ENCODE measurements around the gene TMEM115.

Gene TMEM115

GRCh38 chr3:50373146-50374051 is 14.1 kb upstream of the TMEM115 start:
- no peak for DNase-seq (ENCODE audit: low read depth, low spot score)
- no peak overlapping the region for H3K4me3 ChIP-seq (ENCODE audit: low read depth, low read length)
- ChIA-PET CTCF (no interaction called here), POLR2A (no interaction called here)
- TF ChIP-seq CTCF (IDR thresholded peaks at IDR 0.05; ENCODE audit: insufficient read depth, low read length, missing control alignments) = no peak

- CTCF ChIA-PET = no interaction called here
- H3K4me3 ChIP-seq (ENCODE audit: low read depth, low read length) = no peak overlapping the region
- DNase-seq (ENCODE audit: low read depth, low spot score) = no peak
Measured at GRCh38 chr3:50372349-50372748, 13.0 kb upstream of the TMEM115 start.

GRCh38 chr3:50371133-50371685 is 11.9 kb upstream of the TMEM115 start:
- no peak for DNase-seq (ENCODE audit: low read depth, low spot score)
- CTCF ChIA-PET = interaction anchor here (0.5 to 3.2 kb wide), 11 partner anchors 15 to 196 kb away, joined by 3 to 18 read pairs (median 5); partner anchors contain the start of gene C3orf18
- no peak overlapping the region for H3K4me3 ChIP-seq (ENCODE audit: low read depth, low read length)
- no peak for TF ChIP-seq CTCF (IDR thresholded peaks at IDR 0.05; ENCODE audit: insufficient read depth, low read length, missing control alignments)
- POLR2A ChIA-PET = no interaction called here

More at GRCh38 chr3:50372349-50372748, 13.0 kb upstream of the TMEM115 start:
- POLR2A ChIA-PET = no interaction called here
- no peak for TF ChIP-seq CTCF (IDR thresholded peaks at IDR 0.05; ENCODE audit: insufficient read depth, low read length, missing control alignments)

GRCh38 chr3:50370594-50370993 is 11.3 kb upstream of the TMEM115 start:
- no peak overlapping the region for H3K4me3 ChIP-seq (ENCODE audit: low read depth, low read length)
- ChIA-PET POLR2A (no interaction called here), CTCF (interaction anchor here (0.5 to 3.2 kb wide), 11 partner anchors 16 to 197 kb away, joined by 3 to 18 read pairs (median 5); partner anchors contain the start of gene C3orf18)
- DNase-seq (ENCODE audit: low read depth, low spot score) = no peak
- TF ChIP-seq CTCF (IDR thresholded peaks at IDR 0.05; ENCODE audit: insufficient read depth, low read length, missing control alignments) = peak; percentile 15

GRCh38 chr3:50369012-50369670 is 9.8 kb upstream of the TMEM115 start:
- no peak overlapping the region for H3K4me3 ChIP-seq (ENCODE audit: low read depth, low read length)
- ChIA-PET CTCF (interaction anchor here (0.8 to 3.2 kb wide), 5 partner anchors 154 to 186 kb away, joined by 3 to 18 read pairs (median 5); no protein-coding TSS in a partner anchor), POLR2A (interaction anchor here (0.6 kb wide), 1 partner anchor 9 kb away, joined by 3 read pairs; no protein-coding TSS in a partner anchor)
- TF ChIP-seq CTCF (IDR thresholded peaks at IDR 0.05; ENCODE audit: insufficient read depth, low read length, missing control alignments) = no peak
- DNase-seq (ENCODE audit: low read depth, low spot score) = no peak

All from AG04449 (cell line).